Measurements from ENCODE around the gene AUTS2.

The AUTS2 gene

DNA sequence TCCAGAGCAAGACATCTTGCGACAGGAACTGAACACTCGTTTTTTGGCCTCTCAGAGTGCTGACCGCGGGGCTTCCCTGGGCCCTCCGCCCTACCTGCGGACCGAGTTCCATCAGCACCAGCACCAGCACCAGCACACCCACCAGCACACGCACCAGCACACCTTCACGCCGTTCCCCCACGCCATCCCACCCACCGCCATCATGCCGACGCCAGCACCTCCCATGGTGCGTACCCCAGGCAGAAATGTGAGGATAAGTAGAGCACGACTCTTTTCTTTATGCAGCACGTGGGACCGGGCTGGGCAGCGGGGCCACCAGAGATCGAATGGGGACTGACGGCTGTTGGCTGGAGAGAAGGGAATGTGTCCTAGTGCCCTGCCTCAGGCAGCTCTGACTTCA lies 1167.8 kb downstream of the AUTS2 start:
- TF ChIP-seq, protein P1, sequence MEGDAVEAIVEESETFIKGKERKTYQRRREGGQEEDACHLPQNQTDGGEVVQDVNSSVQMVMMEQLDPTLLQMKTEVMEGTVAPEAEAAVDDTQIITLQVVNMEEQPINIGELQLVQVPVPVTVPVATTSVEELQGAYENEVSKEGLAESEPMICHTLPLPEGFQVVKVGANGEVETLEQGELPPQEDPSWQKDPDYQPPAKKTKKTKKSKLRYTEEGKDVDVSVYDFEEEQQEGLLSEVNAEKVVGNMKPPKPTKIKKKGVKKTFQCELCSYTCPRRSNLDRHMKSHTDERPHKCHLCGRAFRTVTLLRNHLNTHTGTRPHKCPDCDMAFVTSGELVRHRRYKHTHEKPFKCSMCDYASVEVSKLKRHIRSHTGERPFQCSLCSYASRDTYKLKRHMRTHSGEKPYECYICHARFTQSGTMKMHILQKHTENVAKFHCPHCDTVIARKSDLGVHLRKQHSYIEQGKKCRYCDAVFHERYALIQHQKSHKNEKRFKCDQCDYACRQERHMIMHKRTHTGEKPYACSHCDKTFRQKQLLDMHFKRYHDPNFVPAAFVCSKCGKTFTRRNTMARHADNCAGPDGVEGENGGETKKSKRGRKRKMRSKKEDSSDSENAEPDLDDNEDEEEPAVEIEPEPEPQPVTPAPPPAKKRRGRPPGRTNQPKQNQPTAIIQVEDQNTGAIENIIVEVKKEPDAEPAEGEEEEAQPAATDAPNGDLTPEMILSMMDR (IDR thresholded peaks at IDR 0.05): no peak

- TF ChIP-seq, protein P1 (IDR thresholded peaks at IDR 0.05): no peak
Observed at GRCh38 chr7:70766694-70767093, 1168.4 kb downstream of the AUTS2 start.

DNA sequence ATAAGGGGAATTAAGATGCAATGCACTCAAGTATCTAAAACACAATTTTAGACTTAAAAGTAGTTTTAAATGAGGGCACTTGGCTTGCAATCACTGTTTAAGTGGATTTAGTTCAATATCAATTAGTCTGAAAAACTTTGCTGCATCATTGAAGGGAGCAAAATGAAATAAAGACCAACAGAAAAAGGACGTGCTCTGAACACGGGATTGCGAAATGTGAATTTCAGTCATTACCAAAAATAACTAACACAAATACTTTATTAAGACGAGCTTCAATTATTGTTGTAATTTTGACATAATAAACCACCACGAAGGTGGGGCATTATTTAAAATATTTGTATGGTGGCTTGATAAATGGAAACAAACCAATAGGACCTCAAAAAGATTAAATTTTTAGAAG lies 1171.9 kb downstream of the AUTS2 start:
- TF ChIP-seq, protein P1 (IDR thresholded peaks at IDR 0.05): no peak

DNA sequence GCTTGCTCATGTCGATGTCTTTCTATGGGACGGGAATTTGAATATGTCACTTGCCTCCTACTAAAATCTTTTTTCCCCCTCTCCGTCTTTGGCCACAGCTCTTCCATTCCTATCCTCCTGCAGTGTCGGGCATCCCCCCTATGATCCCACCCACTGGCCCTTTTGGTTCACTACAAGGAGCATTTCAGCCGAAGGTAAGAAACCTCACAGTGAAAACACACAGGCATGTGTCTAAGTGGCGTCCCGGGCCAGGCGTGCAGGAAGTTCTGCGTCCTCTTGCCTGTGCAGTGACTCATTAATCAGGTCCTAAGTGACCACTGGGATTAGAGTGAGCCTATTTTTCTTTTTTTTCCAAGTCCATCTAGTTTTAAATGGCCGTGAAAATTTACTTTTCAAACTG lies 1173.2 kb downstream of the AUTS2 start:
- TF ChIP-seq, protein P1 (IDR thresholded peaks at IDR 0.05): no peak

GRCh38 chr7:70772891-70773290 lies 1174.6 kb downstream of the AUTS2 start:
- TF ChIP-seq, protein P1 (IDR thresholded peaks at IDR 0.05): no peak

- TF ChIP-seq, protein P1 (IDR thresholded peaks at IDR 0.05): no peak
Observed at GRCh38 chr7:70773406-70773805, 1175.1 kb downstream of the AUTS2 start.

- TF ChIP-seq, protein P1 (IDR thresholded peaks at IDR 0.05): no peak
Observed at GRCh38 chr7:70774950-70775527, 1176.8 kb downstream of the AUTS2 start.

Measured in LNCAP (cell line).